NCI-H1092 (cell line): ENCODE results near the gene FSD2.
"Not testable (repeated sequence)": the region's sequence is repeated elsewhere in the genome, so short reads cannot be mapped to it uniquely, and the experiment has no call there.

Experiments
- DNase-seq: peaks from one replicate; lab custom pipeline; 2025; lab: John Stamatoyannopoulos, UW

FSD2 gene

DNA sequence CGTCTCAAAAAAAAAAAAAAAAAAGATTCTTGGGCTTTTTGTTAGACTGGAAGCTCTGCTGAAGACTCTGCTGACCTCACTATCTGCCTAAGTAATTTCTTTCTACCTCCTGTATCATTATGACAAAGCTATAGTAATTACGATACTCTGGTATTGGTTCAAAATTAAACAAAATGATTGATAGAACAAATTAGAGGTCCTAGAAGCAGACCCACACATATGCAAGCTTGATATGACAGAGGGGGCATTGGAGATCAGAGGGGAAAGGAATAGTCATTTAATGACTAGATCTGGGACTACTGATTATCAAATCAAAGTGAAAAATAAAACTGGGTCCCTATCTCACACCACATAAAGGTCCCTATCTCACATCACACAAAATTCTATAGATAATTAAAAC, 74.3 kb downstream of the FSD2 start:
- no peak for DNase-seq

DNA sequence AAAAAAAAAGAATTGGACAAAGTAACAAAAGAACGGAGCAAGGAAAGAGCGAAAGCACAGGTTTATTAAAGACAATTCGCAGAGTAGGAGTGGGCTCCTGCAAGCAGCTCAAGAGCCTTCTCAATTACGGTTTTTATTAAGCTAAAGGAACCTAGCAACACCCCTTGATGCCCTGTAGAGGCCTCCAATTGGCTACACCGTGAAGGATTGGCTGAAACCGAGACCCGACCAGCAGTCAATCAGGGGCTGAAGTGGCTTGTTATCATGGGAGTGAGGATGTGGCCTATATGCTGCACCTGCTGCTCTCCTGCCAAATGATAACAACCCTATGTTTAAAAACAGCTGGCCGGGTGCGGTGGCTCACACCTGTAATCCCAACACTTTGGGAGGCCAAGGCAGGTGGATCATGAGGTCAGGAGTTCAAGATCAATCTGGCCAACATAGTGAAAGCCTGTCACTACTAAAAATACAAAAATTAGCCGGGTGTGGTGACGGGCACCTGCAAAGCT, 75.8 kb downstream of the FSD2 start:
- no peak for DNase-seq

DNA sequence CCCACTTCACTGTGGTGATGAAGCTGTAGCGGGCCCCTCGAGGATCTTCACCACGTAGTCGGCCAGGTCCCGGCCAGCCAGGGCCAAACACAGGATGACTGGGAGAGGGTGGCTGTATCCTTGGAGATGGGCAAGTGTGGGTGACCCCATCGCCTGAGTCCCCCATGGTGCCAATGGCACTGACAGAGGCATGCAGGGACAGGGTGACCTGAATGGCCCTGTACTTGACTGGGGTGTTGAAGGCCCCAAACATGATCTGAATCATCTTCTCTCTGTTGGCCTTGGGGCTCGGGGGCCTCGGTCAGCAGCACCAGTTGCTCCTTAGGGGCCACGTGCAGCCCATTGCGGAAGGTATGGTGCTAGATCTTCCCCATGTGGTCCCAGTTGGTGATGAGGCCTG, 79.1 kb downstream of the FSD2 start:
- DNase-seq = no peak

DNA sequence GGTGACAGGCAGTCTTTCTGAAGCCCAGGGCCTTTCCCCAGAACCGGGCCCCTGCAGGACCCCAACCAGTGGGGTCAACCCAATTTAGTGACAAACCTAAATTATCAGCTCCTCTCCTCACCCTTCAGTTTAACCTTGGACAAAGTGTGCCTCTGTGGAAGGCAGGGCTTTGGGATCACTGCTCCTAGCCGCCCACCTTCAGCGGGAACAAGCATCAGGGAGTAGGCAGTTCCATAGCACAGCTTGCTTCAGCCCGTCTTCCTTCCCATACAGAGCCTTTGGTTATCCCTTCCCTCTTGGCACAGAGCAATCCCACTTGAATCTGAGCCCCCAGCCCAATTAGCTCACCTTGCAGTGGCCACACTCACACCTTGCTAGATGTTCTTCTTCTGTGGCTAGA, 90.9 kb downstream of the FSD2 start:
- DNase-seq = no peak

DNA sequence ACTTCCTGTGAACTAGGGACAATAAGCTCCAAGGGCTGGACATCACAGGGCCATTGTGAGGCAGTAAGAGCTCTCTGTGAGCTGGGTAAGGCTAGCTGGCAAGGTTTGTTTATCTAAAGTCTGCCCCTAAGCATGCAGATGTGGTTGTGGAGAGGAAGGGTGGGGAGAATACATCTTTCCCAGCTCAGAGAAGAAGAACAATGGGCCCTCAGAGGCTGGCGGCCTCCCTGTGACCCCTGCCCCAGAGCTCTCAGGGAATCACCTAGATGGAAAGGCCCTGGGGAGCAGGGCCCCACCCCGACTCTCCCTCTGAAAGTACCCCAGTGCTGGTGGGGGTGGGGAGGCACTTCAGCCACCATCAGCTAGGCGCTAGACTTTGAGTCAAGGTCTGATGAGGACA, 91.9 kb downstream of the FSD2 start:
- DNase-seq = no peak

DNA sequence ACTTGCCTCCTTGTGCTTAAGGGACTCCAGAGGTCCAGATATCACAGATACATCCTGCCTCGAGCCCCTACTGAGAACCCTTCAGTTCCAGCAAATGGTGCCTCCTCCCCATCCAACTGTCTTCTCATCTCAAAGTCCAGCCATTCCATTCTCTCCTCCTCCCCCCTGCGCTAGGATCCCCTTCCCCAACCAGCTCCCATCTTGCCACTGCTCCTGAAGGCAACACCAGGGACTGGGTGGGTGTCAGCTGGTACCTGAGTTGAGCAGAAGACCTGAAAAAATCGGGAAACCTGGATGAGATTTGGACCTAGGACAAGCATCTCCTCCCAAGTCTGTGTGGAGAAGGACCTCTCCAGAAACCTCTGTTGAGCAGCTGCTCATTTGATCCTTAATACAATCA, 93.8 kb downstream of the FSD2 start:
- no peak for DNase-seq

DNA sequence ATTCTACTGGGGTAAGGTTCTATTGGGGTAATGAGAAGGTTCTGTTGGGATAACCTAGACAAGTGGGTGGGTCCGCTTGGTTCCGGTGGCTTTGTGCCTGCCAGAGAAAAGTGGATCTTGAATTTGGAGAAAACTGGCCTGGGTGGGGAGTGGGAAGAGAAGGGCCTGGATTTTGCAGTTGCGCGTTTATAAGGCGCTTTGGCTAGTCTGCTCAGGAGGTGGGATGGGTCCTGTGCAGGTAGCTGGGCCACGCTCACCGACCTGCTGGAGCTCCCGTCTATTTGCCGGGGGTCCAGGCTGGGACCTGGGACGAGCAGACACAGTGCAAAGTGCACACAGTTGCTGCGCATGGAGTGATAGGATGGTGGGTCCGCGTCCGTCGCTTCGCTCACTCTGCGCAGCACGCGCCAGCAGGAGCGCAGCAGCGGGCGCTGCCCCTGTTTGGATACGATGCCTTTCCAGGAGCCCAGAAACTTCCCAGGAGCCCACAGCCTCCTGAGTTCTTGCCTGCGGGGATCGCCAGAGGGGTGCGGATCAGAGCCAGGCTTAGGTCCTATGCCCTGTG, 94.9 kb downstream of the FSD2 start:
- no peak for DNase-seq

DNA sequence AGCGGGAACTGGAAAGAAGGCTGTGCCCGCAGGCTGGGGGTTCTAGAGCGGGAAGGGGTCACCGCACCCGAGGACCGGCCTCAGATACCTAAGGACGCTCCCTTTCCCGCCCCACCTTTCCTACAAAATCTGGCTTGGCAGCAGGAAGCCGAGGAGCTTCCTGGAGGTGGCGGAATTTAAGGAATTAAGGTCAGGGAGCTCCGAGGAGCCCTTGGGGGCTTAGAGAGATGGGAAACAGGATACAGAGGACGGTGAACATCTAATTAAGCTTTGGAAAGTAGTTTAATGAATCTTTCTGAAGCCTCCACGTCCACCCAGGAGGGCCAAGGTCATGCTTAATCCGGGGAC, 95.7 kb downstream of the FSD2 start:
- DNase-seq = no peak

DNA sequence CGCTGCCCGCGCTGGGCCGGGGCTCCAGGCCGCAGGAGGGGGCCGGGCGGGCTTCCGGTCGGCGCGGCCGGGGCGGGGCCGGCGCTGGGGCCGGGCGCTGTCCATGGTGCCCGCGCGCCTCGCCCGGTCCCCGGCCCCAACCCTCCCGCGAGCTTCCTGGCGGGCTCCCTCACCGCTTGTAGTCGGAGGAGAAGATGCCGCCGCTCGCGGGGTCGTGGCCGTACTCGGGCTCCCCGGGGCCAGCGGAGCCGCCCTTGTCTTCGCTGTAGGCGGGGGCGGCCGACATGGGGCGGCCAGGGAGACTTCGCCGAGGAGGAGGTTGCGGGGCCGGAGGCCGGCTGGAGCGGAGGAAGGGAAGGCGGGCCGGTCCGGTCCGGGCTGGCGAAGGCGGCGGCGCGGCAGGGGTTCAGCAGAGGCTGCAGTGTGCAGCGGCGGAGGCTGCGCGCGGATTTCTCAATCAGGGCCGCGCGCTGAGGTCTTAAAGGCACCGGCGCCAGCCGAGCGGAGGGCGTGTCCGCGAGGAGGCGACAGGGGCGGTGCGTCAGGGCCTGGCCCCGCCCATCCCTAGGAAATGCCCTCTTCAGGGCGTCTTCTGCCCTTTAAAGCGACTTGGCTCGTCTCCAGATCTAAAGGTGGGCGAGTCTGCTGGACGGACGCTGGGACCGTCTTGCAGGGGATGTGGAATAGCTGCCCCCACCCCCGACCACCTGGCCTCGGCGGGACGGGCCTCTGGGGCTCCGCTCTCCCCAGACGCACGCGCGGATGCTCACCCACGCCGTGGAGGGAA, 96.3 kb downstream of the FSD2 start, which contains the start of gene AP3B2:
Gene AP3B2 (minus strand): TSS at position 455 of the 787 bp plus-strand sequence. CDS start 169 bp downstream, at position 286.
- DNase-seq = peak; percentile 70

DNA sequence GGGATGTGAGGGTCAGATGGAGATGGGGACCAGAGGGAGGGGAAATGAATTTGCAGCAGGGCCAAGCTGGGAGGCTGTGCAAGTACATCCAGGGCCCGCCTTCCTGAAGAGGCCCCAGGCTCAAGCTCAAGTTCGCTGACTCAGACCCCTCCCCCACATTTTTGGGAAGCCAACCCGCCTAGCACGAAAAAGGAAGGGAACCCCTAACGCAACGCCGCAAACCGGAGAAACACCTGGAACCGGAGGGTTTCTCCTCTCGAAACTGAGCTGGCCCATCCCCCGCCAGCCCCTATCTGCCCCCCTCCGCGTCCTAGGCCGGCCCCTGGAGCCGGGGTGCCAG, 96.8 kb downstream of the FSD2 start:
- DNase-seq = no peak

DNA sequence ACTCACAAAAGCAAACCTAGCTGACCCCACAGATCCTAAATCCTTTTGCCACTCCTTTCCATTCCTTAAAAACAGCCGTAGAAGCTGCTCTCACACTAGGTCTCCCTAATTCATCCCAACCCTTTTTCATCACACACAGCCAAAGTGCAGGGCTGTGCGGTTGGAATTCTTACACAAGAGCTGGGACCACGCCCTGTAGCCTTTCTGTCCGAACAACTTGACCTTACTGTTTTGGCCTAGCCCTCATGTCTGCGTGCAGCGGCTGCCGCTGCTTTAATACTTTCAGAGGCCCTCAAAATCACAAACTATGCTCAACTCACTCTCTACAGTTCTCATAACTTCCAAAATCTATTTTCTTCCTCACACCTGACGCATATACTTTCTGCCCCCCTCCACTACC, 100.0 kb downstream of the FSD2 start:
- DNase-seq = not testable (repeated sequence)
